Measurements from ENCODE around the gene LONP2. TPM values are rescaled to one million over a fixed set of nuclear protein-coding genes. Genes with fewer than 3 reads are reported as not detected.

The LONP2 gene
- total and polyA plus RNA-seq, 9 of the 15 experiments (the other 6 are each of a cell fraction or from before 2014, with no cell fraction given), result 8.1 to 41.2 (median 25.6) TPM

DNA sequence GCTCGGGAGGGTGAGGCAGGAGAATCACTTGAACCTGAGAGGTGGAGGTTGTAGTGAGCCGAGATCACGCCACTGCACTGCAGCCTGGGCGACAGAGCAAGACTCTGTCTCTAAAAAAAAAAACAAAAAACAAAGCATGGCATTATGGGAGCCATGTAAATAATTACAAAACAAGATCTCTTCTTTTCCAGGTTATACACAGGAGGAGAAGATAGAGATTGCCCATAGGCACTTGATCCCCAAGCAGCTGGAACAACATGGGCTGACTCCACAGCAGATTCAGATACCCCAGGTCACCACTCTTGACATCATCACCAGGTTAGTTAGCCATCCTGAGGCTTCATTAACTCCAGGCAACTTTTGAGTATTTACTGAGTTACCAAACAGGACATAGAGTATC, 55.4 kb downstream of the LONP2 start (continued):
- TF ChIP-seq, protein P1, sequence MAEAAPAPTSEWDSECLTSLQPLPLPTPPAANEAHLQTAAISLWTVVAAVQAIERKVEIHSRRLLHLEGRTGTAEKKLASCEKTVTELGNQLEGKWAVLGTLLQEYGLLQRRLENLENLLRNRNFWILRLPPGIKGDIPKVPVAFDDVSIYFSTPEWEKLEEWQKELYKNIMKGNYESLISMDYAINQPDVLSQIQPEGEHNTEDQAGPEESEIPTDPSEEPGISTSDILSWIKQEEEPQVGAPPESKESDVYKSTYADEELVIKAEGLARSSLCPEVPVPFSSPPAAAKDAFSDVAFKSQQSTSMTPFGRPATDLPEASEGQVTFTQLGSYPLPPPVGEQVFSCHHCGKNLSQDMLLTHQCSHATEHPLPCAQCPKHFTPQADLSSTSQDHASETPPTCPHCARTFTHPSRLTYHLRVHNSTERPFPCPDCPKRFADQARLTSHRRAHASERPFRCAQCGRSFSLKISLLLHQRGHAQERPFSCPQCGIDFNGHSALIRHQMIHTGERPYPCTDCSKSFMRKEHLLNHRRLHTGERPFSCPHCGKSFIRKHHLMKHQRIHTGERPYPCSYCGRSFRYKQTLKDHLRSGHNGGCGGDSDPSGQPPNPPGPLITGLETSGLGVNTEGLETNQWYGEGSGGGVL (CRISPR knock-in tag; IDR thresholded peaks at IDR 0.05), result peak; percentile 7; the same call in 1 of the 2 replicates
- TF ChIP-seq NR4A1 (CRISPR knock-in tag; IDR thresholded peaks at IDR 0.05), result no peak
- TF ChIP-seq NR4A1 (tag; IDR thresholded peaks at IDR 0.05), result peak; percentile 84

DNA sequence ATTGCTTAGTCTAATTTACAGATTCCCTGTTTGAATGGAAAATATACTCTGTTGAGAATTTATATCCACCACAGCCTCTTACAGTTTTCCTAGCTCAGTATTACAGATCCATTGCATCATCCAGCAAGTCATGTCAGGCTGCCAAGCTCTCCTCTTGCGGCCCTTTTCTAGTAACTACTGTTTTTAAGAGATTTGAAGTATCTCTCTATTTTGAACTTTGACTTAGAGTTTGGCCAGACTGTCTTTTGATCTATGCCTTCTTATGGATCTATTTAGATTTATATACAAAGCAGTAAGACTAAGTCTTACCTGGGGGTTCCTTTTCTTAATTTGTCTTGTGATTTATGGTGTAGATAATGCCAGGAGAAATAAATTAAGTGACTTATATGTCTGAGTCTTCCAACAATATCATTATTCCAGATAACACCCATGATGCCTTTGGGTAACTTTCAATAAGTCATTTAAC, 56.3 kb downstream of the LONP2 start:
- intact Hi-C loops (cut with micrococcal nuclease), result no loop called here
- in situ Hi-C loops (cut with MboI), result no loop called here
- Histone ChIP-seq H3K27ac (ENCODE audit: extremely low read depth, low read depth, low read length) (no peak overlapping the region), H3K79me2 (ENCODE audit: control insufficient read depth, insufficient read depth, low read length) (no peaks in the 10 kb centered on the region), H3K4me3 (no peak overlapping the region), H3K9me3 (replicated peaks; ENCODE audit: control insufficient read depth, insufficient read depth, low read depth, low read length) (no peaks in the 10 kb centered on the region), H3K4me2 (ENCODE audit: insufficient read depth, low read length) (no peak overlapping the region), H3K36me3 (ENCODE audit: control insufficient read depth, insufficient read depth, low read length) (peaks cover 69% of the 10 kb centered on the region), H3K27me3 (ENCODE audit: control insufficient read depth in 2 of 2, insufficient read depth in 2 of 2, low read length in 2 of 2) (no peaks in the 10 kb centered on the region), H2AFZ (ENCODE audit: low read depth, low read length) (no peak overlapping the region), H3K4me1 (replicated peaks in 1 of 2; ENCODE audit: control insufficient read depth in 2 of 2, insufficient read depth in 2 of 2, low read length in 2 of 2) (peaks cover 0 to 6% of the 10 kb centered on the region in 2 experiments; a peak in 1 of 5 replicates), H4K20me1 (replicated peaks; ENCODE audit: control insufficient read depth, insufficient read depth, low read length) (no peaks in the 10 kb centered on the region), H3K9me1 (ENCODE audit: control insufficient read depth, insufficient read depth, low read length) (no peaks in the 10 kb centered on the region), H3K9ac (ENCODE audit: insufficient read depth in 1 of 2, low read depth in 2 of 2, low read length in 2 of 2) (no peak overlapping the region)
- 21% methylated on average over 1 of the region's 1 CpG for WGBS (ENCODE audit: insufficient coverage, low coverage, missing lambda C conversion rate)
- POLR2A ChIA-PET, result no interaction called here
- BruUV-seq (replicated peaks), result no TSS peak
- peak in 2 of 4 experiments; percentile 17 to 30 for DNase-seq (ENCODE audit: extremely low read depth in 1 of 4, low spot score in 3 of 4)
- CTCF ChIA-PET (ENCODE audit: low intra/inter-chr PET ratio), result no interaction called here
- FAIRE-seq, result no peak
- ATAC-seq, result peak; percentile 92
- TF ChIP-seq ZBED1 (IDR thresholded peaks at IDR 0.05) (no peak), ZNF232 (CRISPR knock-in tag; IDR thresholded peaks at IDR 0.05) (no peak), ZNF384 (IDR thresholded peaks at IDR 0.05; ENCODE audit: low read depth, low read length) (no peak), ZSCAN29 (IDR thresholded peaks at IDR 0.05) (no peak), KAT2B (IDR thresholded peaks at IDR 0.05; ENCODE audit: low read depth, low read length) (no peak), NFE2L1 (tag; IDR thresholded peaks at IDR 0.05; ENCODE audit: borderline replicate concordance, low read depth) (no peak), ZC3H11A (IDR thresholded peaks at IDR 0.05; ENCODE audit: low read depth, low read length) (no peak), NR2C2 (CRISPR knock-in tag; IDR thresholded peaks at IDR 0.05) (no peak), NR2C2 (tag; IDR thresholded peaks at IDR 0.05) (peak; percentile 93), CEBPB (tag; IDR thresholded peaks at IDR 0.05) (peak; percentile 70), ZC3H8 (IDR thresholded peaks at IDR 0.05) (no peak)
- TF ChIP-seq, protein P2, sequence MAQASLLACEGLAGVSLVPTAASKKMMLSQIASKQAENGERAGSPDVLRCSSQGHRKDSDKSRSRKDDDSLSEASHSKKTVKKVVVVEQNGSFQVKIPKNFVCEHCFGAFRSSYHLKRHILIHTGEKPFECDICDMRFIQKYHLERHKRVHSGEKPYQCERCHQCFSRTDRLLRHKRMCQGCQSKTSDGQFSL (CRISPR knock-in tag; IDR thresholded peaks at IDR 0.05), result no peak
- TF ChIP-seq, protein P2 (tag; IDR thresholded peaks at IDR 0.05), result no peak
- TF ChIP-seq, protein P3, sequence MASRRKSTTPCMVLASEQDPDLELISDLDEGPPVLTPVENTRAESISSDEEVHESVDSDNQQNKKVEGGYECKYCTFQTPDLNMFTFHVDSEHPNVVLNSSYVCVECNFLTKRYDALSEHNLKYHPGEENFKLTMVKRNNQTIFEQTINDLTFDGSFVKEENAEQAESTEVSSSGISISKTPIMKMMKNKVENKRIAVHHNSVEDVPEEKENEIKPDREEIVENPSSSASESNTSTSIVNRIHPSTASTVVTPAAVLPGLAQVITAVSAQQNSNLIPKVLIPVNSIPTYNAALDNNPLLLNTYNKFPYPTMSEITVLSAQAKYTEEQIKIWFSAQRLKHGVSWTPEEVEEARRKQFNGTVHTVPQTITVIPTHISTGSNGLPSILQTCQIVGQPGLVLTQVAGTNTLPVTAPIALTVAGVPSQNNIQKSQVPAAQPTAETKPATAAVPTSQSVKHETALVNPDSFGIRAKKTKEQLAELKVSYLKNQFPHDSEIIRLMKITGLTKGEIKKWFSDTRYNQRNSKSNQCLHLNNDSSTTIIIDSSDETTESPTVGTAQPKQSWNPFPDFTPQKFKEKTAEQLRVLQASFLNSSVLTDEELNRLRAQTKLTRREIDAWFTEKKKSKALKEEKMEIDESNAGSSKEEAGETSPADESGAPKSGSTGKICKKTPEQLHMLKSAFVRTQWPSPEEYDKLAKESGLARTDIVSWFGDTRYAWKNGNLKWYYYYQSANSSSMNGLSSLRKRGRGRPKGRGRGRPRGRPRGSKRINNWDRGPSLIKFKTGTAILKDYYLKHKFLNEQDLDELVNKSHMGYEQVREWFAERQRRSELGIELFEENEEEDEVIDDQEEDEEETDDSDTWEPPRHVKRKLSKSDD (conservative IDR thresholded peaks at IDR 0.05; ENCODE audit: low read length), result no peak
